ENCODE data around the gene MBD3L2. TPM values are rescaled to one million over a fixed set of nuclear protein-coding genes. Genes with fewer than 3 reads are reported as not detected.
"Not testable (repeated sequence)": the region's sequence is repeated elsewhere in the genome, so short reads cannot be mapped to it uniquely, and the experiment has no call there.

Gene MBD3L2
- not detected in 2 replicates for total RNA-seq

- DNase-seq; H3K9me3 Mint-ChIP-seq; H3K27me3 Mint-ChIP-seq; POLR2A ChIA-PET; H3K27ac Mint-ChIP-seq; ATAC-seq (ENCODE audit: low read depth); intact Hi-C loops (cut with micrococcal nuclease); CTCF ChIA-PET; H3K4me1 Mint-ChIP-seq; H3K4me3 Mint-ChIP-seq; H3K36me3 Mint-ChIP-seq (ENCODE audit: low read depth): not testable (repeated sequence)
Measured at GRCh38 chr19:7049021-7049420, at the start of gene MBD3L2. Gene MBD3L2 (plus strand): TSS chr19:7049321. CDS start chr19:7049374, 53 bp downstream.

GRCh38 chr19:6999933-7000332 is 49.2 kb upstream of the MBD3L2 start:
- ChIA-PET CTCF (no interaction called here), POLR2A (no interaction called here)
- H3K4me1 Mint-ChIP-seq, result peaks cover 4% of the 10 kb centered on the region

GRCh38 chr19:7000333-7000732 is 48.8 kb upstream of the MBD3L2 start:
- no peak for DNase-seq
- CTCF ChIA-PET, result no interaction called here
- no peak overlapping the region for H3K27ac Mint-ChIP-seq
- no peak overlapping the region for H3K4me3 Mint-ChIP-seq
- H3K4me1 Mint-ChIP-seq, result peaks cover 4% of the 10 kb centered on the region
- H3K36me3 Mint-ChIP-seq (ENCODE audit: low read depth), result no peaks in the 10 kb centered on the region
- peaks cover 2% of the 10 kb centered on the region for H3K9me3 Mint-ChIP-seq
- peaks cover 18% of the 10 kb centered on the region for H3K27me3 Mint-ChIP-seq
- no peak for TF ChIP-seq CTCF (IDR thresholded peaks at IDR 0.05)
- POLR2A ChIA-PET, result no interaction called here
- intact Hi-C loops (cut with micrococcal nuclease), result no loop called here
- no peak for ATAC-seq (ENCODE audit: low read depth)

More at GRCh38 chr19:6999933-7000332, 49.2 kb upstream of the MBD3L2 start:
- Mint-ChIP-seq H3K27me3 (peaks cover 18% of the 10 kb centered on the region), H3K27ac (no peak overlapping the region), H3K36me3 (ENCODE audit: low read depth) (no peaks in the 10 kb centered on the region), H3K4me3 (no peak overlapping the region), H3K9me3 (peaks cover 2% of the 10 kb centered on the region)
- no peak for ATAC-seq (ENCODE audit: low read depth)
- no peak for DNase-seq
- intact Hi-C loops (cut with micrococcal nuclease), result no loop called here
- no peak for TF ChIP-seq CTCF (IDR thresholded peaks at IDR 0.05)

GRCh38 chr19:7000816-7001215 is 48.3 kb upstream of the MBD3L2 start:
- no peak overlapping the region for H3K27ac Mint-ChIP-seq

GRCh38 chr19:7004313-7004931 is 44.7 kb upstream of the MBD3L2 start:
- Mint-ChIP-seq H3K4me1 (peaks cover 2% of the 10 kb centered on the region), H3K9me3 (no peaks in the 10 kb centered on the region), H3K36me3 (ENCODE audit: low read depth) (no peaks in the 10 kb centered on the region), H3K27me3 (peaks cover 18% of the 10 kb centered on the region), H3K4me3 (no peak overlapping the region), H3K27ac (no peak overlapping the region)
- intact Hi-C loops (cut with micrococcal nuclease), result no loop called here
- ATAC-seq (ENCODE audit: low read depth) (no peak), DNase-seq (no peak)
- POLR2A ChIA-PET, result no interaction called here
- CTCF ChIA-PET, result no interaction called here
- TF ChIP-seq CTCF (IDR thresholded peaks at IDR 0.05), result no peak

More at GRCh38 chr19:7000816-7001215, 48.3 kb upstream of the MBD3L2 start:
- Mint-ChIP-seq H3K4me3 (no peak overlapping the region), H3K36me3 (ENCODE audit: low read depth) (no peaks in the 10 kb centered on the region), H3K9me3 (no peaks in the 10 kb centered on the region), H3K27me3 (peaks cover 18% of the 10 kb centered on the region), H3K4me1 (peaks cover 4% of the 10 kb centered on the region)
- ChIA-PET CTCF (no interaction called here), POLR2A (no interaction called here)
- DNase-seq, result no peak
- no peak for TF ChIP-seq CTCF (IDR thresholded peaks at IDR 0.05)
- intact Hi-C loops (cut with micrococcal nuclease), result no loop called here
- no peak for ATAC-seq (ENCODE audit: low read depth)

Data from activated B cell treated with CpG ODN at 0.5 μM for 24 hours (primary cell).